CD4-positive, alpha-beta T cell treated with Interleukin-21 for 1 hour (primary cell): ENCODE measurements around the gene GGA3.

Experiments used
- DNase-seq: peaks from one replicate; pipeline ENCODE4 v3.0.0-alpha.2; 2020

Gene GGA3

GRCh38 chr17:75244133-75244866, 17.1 kb downstream of the GGA3 start:
- no peak for DNase-seq

- DNase-seq, result peak; percentile 65
These were observed 18.9 kb downstream of the GGA3 start for GRCh38 chr17:75242461-75243042.

- DNase-seq, result no peak
These were observed 19.4 kb downstream of the GGA3 start for GRCh38 chr17:75241996-75242460.

- no peak for DNase-seq
These were observed 19.9 kb downstream of the GGA3 start for GRCh38 chr17:75241502-75241901.

GRCh38 chr17:75241143-75241430, 20.3 kb downstream of the GGA3 start:
- DNase-seq, result no peak

GRCh38 chr17:75240394-75241142, 20.8 kb downstream of the GGA3 start:
- DNase-seq, result peak; percentile 37

- no peak for DNase-seq
These were observed 21.5 kb downstream of the GGA3 start for GRCh38 chr17:75239778-75240393.

- no peak for DNase-seq
These were observed 22.2 kb downstream of the GGA3 start for GRCh38 chr17:75239214-75239613.

GRCh38 chr17:75238684-75239191, 22.7 kb downstream of the GGA3 start:
- DNase-seq, result peak; percentile 70

GRCh38 chr17:75238020-75238580, 23.3 kb downstream of the GGA3 start:
- DNase-seq, result no peak

- no peak for DNase-seq
These were observed 24.0 kb downstream of the GGA3 start for GRCh38 chr17:75237100-75238014.

- DNase-seq, result no peak
These were observed 28.6 kb downstream of the GGA3 start for GRCh38 chr17:75232786-75233185.

GRCh38 chr17:75231741-75232464, 29.5 kb downstream of the GGA3 start:
- DNase-seq, result no peak

GRCh38 chr17:75231071-75231470, 30.3 kb downstream of the GGA3 start:
- DNase-seq, result no peak

- no peak for DNase-seq
These were observed 32.6 kb downstream of the GGA3 start for GRCh38 chr17:75228847-75229246.

GRCh38 chr17:75228305-75228704, 33.1 kb downstream of the GGA3 start:
- DNase-seq, result no peak

- no peak for DNase-seq
These were observed 33.7 kb downstream of the GGA3 start for GRCh38 chr17:75227729-75228128.

- no peak for DNase-seq
These were observed 36.4 kb downstream of the GGA3 start for GRCh38 chr17:75225016-75225415.

GRCh38 chr17:75219815-75220214, 41.6 kb downstream of the GGA3 start:
- DNase-seq, result no peak

- no peak for DNase-seq
These were observed 43.3 kb downstream of the GGA3 start for GRCh38 chr17:75218131-75218530.

- no peak for DNase-seq
These were observed 52.3 kb downstream of the GGA3 start for GRCh38 chr17:75209061-75209460.
